GM12891 (cell line): ENCODE results near the gene JAGN1.

ENCODE experiments used
- DNase-seq: peaks from one replicate; pipeline ENCODE4 v3.0.0; 2011; ENCODE audit warnings: low spot score; ENCODE audit not compliant: insufficient read length
- FAIRE-seq: peaks from 2 replicates; lab custom pipeline; 2011; peaks lifted over from hg19 to GRCh38; lab: Jason Lieb, UNC
- PAX5 ChIP-seq: IDR thresholded peaks from 2 replicates; pipeline ENCODE4 v1.6.1; 2011; ENCODE audit warnings: low read length, moderate library complexity, mild to moderate bottlenecking; ENCODE audit not compliant: insufficient read depth, severe bottlenecking
- POLR2A ChIP-seq: IDR thresholded peaks from 2 replicates; pipeline ENCODE4 v1.6.1; 2011; ENCODE audit warnings: low read depth, low read length, control low read depth
- POLR2AphosphoS5 ChIP-seq: IDR thresholded peaks from 2 replicates; pipeline ENCODE4 v1.6.1; 2011; ENCODE audit warnings: low read depth, low read length, control low read depth
- POU2F2 ChIP-seq: IDR thresholded peaks from 2 replicates; pipeline ENCODE4 v1.6.1; 2011; ENCODE audit warnings: low read depth, mild to moderate bottlenecking, control low read depth, low read length, moderate library complexity
- SPI1 ChIP-seq: IDR thresholded peaks from 2 replicates; pipeline ENCODE4 v1.6.1; 2011; ENCODE audit warnings: low read depth, low read length, control low read depth
- TAF1 ChIP-seq: IDR thresholded peaks from 2 replicates; pipeline ENCODE4 v1.6.1; 2011; ENCODE audit warnings: low read depth, low read length, control low read depth

Gene JAGN1

DNA sequence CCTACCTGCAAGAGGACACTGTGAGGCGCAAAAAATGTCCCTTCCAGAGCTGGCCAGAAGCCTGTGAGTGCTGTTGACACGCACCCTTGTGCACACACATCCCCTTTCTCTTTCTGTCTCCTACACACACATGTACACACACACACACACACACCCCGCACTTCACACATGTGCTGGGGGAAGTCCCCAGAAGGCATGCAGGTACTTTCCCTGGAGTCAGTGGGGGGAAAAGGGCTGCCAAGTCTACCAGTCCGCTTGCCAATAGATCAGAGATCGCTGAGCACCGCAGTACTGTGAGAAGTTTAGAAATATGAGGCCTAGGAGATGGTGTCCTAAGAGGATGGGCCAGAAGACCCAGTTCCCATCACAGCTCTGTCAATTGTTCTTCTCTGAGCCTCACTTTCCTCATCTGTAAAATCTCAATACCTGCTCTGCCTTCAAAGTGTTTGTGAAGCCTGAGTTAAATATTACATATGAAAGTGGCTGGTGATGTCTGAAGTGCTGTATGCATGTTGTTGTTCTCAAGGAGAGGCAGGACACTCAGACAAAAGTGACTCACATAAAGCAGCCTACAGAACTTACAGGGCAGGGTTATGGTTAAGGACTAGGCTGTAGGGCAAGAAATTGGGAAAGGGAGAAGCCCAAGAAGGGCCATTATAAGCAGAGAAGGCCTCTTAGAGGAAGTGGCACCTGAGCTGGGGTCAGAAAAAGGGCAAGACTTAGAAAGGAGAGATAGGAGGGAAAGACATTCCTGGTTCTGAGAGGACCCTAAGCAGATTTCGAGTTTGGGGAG lies 19.0 kb downstream of the JAGN1 start:
- no peak for DNase-seq
- no peak for FAIRE-seq

DNA sequence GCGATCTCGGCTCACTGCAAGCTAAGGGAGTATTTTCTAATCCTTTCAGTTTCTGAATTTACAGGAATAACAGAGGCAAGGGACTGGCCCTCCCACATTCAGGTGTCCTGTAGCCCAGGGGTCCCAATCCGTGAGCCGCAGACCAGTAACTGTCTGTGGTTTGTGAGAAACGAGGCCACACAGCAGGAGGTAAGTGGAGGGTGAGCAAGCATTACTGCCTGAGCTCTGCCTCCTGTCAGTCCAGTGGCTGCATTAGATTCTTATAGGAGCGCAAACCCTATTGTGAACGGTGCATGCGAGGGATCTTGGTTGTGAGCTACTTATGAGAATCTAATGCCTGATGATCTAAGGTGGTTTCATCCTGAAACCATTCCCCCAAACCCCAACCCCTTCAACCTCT lies 21.5 kb downstream of the JAGN1 start:
- FAIRE-seq (no peak), DNase-seq (no peak)
- TF ChIP-seq POLR2AphosphoS5 (no peak), SPI1 (no peak), POLR2A (no peak), TAF1 (no peak), PAX5 (no peak), POU2F2 (no peak)

More for the DNA sequence above, 19.0 kb downstream of the JAGN1 start:
- TF ChIP-seq POLR2AphosphoS5 (no peak), SPI1 (peak; percentile 51)

DNA sequence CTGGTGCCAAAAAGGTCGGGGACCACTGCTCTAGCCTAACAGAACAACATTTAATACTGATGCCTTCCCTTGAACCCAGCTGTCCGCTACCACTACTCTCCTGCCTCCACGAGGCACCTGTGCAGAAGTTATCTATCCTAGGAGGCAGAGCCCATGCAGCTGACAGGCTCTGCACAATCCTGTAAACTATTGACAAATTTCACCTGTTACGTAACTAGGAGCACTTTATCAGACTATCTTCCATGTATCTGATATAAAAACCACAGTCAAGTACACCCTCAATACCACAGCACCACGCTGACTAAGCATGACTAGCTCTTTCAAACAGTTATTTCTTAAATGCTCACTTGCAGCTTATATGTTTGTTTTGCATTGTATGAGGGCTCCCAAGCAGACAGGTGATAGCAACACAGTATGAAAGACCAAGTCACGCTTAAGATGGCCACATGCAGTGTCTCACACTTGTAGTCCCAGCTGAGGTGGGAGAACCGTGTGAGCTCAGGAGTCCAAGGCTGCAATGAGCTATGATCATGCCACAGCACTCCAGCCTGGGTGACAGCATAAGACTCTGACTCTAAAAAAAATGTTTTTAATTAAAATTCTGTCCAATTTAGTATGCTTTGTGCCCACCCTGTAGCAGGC lies 22.0 kb downstream of the JAGN1 start:
- no peak for DNase-seq

DNA sequence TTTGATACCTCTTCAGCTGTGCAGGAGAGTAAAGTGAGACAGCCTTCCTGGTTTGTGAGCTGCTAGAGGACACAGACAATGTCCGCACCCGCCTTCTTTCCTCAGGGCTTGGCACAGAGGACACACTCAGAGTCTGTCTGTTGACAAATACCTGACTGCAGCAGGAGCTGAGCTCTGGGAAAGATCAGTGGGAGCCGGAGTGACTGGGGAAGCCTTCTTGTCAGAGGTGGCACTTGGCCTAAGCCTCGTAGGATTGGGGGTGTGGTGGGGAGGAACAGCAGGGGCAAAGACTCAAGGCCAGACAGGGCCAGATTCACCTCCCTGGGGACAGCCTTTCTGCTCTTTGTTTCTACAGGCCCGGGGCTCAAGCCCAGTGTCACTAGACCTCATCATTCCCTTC lies 23.2 kb downstream of the JAGN1 start:
- no peak for TF ChIP-seq POLR2AphosphoS5
- TF ChIP-seq POLR2A, result no peak
- no peak for TF ChIP-seq SPI1
- no peak for TF ChIP-seq TAF1
- no peak for TF ChIP-seq POU2F2
- no peak for TF ChIP-seq PAX5
- FAIRE-seq (no peak), DNase-seq (no peak)

More for the DNA sequence above, 22.0 kb downstream of the JAGN1 start:
- TF ChIP-seq PAX5, result no peak
- no peak for TF ChIP-seq POU2F2
- TF ChIP-seq POLR2AphosphoS5, result no peak
- no peak for TF ChIP-seq SPI1
- TF ChIP-seq POLR2A, result no peak
- no peak for TF ChIP-seq TAF1
- FAIRE-seq, result no peak

DNA sequence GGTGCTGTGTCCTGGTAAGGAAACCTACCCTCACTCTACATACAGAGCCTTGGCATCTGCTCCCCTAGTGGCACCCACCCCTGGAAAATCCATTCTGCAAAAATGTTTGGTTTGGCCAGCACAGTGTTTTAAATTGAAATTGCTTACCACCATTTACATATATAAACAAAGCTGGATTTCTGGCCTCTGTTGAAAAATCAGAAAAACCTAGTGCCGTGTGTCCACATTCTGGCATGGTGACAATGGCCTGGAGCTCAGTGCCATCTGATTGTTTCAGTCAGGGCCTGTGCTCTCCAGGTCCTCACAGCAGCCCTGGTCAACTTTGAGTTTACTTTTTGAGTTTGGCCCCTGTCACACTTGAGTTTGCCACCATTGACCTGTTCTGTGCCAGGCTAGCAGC lies 23.6 kb downstream of the JAGN1 start:
- no peak for FAIRE-seq
- TF ChIP-seq SPI1 (no peak), TAF1 (no peak), PAX5 (no peak), POLR2AphosphoS5 (no peak), POLR2A (no peak), POU2F2 (no peak)
- no peak for DNase-seq

DNA sequence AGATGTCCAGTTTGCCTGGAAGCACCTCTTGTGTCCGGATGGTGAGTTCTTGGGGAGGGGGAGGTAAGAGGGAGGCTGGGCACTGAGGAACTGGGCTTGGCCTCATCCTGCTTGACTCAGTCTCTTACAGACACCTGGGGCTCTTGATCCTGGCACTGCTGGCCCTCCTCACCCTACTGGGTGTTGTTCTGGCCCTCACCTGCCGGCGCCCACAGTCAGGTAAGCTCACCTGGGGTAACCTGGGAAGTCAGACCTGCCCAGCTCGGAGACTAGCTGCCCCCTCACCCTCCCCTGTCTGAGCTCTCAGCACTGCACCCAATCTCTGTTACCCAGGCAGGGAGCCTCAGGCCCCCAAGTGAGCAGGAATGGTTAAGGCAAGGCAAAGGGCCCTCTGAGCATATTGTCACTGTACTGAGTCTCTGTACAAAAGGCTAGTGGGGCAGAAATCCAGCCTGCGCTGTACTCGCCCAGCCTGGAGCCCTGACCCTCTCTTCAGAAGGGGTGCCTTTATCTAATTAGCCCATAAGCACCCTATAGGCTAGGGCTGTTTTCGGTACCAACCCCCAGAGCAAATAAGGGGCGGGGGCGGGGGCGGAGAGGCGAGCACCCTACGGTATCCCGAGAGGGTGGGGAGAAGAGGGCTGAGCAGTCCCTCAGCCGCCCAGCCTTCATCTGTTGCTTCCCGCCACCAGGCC lies 24.3 kb downstream of the JAGN1 start:
- TF ChIP-seq POU2F2 (no peak), POLR2A (no peak), POLR2AphosphoS5 (no peak), TAF1 (no peak), SPI1 (no peak), PAX5 (no peak)
- DNase-seq (no peak), FAIRE-seq (no peak)

DNA sequence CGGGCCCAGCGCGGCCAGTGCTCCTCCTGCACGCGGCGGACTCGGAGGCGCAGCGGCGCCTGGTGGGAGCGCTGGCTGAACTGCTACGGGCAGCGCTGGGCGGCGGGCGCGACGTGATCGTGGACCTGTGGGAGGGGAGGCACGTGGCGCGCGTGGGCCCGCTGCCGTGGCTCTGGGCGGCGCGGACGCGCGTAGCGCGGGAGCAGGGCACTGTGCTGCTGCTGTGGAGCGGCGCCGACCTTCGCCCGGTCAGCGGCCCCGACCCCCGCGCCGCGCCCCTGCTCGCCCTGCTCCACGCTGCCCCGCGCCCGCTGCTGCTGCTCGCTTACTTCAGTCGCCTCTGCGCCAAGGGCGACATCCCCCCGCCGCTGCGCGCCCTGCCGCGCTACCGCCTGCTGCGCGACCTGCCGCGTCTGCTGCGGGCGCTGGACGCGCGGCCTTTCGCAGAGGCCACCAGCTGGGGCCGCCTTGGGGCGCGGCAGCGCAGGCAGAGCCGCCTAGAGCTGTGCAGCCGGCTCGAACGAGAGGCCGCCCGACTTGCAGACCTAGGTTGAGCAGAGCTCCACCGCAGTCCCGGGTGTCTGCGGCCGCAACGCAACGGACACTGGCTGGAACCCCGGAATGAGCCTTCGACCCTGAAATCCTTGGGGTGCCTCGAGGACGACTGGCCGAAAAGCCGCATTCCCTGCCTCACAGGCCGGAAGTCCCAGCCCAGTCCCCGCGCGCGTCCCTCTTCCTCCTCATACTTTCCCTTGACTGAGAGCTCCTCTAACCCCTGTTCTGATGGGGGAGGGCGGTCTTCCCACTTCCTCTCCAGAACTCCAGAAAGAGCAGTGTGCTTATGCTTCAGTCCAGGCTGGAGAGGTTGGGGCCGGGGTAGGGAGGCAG lies 25.1 kb downstream of the JAGN1 start:
- no peak for TF ChIP-seq PAX5
- TF ChIP-seq POLR2AphosphoS5, result no peak
- no peak for TF ChIP-seq POLR2A
- TF ChIP-seq SPI1, result no peak; the same call in 1 of the 2 replicates
- TF ChIP-seq TAF1, result no peak
- TF ChIP-seq POU2F2, result no peak
- peak; percentile 37 for DNase-seq
- FAIRE-seq, result no peak

DNA sequence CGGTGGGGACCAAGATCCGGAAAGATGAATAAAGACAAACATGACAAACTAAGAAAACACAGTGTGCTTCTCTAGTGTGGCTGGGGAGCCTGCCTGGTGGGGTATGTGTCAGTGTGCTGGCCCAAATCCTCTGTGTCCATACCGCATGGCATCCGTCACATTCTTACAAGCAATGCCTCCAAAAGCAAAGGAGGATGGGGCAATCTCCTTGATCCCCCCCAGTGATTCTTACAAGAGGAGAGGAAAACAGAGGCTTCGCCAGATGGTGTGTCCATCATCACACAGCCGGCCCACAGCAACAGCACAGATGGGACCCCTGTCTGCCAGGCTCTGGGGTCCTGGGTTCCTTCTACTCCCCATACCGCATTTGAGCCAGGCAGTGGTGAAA lies 25.9 kb downstream of the JAGN1 start:
- FAIRE-seq, result no peak
- DNase-seq, result no peak
- no peak for TF ChIP-seq POLR2A
- TF ChIP-seq POLR2AphosphoS5, result no peak
- no peak for TF ChIP-seq PAX5
- TF ChIP-seq POU2F2, result no peak
- TF ChIP-seq SPI1, result no peak
- no peak for TF ChIP-seq TAF1

DNA sequence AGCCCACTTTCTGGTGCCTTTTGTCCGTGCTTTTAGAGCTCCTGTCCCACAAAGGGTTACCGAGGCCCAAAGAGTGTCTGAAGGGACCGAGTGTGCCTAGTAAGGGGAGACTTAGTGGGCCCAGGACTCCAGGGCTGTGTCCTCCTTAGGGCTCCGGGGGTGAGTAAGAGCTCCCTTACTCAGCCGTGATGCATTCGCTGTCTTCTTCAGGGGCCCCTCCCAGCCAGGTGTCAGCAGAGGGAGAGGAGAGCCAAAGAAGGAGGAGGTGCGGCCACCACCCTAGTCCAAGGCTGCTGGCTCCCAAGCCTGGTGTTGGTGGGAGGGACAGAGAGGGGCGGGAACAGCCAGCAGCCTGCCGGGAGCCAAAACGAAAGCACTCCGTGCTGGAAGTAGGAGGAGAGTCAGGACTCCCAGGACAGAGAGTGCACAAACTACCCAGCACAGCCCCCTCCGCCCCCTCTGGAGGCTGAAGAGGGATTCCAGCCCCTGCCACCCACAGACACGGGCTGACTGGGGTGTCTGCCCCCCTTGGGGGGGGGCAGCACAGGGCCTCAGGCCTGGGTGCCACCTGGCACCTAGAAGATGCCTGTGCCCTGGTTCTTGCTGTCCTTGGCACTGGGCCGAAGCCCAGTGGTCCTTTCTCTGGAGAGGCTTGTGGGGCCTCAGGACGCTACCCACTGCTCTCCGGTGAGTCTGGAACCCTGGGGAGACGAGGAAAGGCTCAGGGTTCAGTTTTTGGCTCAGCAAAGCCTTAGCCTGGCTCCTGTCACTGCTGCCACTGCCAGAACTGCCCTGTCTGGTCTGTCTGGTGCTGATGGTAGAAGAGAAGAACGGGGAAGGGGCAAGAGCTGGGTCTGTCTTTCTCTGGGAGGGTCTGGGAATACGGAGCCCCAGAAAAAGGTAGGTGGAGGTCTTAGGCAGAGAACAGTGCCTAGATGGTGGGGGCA lies 26.6 kb downstream of the JAGN1 start, which contains the start of gene IL17RC:
Gene IL17RC (plus strand): TSS at position 365 of the 947 bp plus-strand sequence. CDS start 218 bp downstream, at position 583.
- TF ChIP-seq POLR2AphosphoS5 (no peak), SPI1 (no peak)
- DNase-seq (peak; percentile 35), FAIRE-seq (no peak)
